Osteoblast (primary cell): Measurements from ENCODE around the gene SNX1. TPM values are rescaled to one million over a fixed set of nuclear protein-coding genes. Genes with fewer than 3 reads are reported as not detected.

Experiments
- DNase-seq: peaks from one replicate; pipeline ENCODE4 v3.0.0; 2011; ENCODE audit warnings: low spot score, mixed read lengths; ENCODE audit not compliant: insufficient read length; ENCODE audit errors: missing footprints
- H2AFZ ChIP-seq: 2 replicates; pipeline ENCODE4 v1.6.0; 2011; ENCODE audit warnings: mild to moderate bottlenecking, low read length
- H3K27ac ChIP-seq: 2 replicates; pipeline ENCODE4 v1.5.1; 2011; ENCODE audit warnings: mild to moderate bottlenecking, low read depth, low read length, moderate library complexity
- H3K27me3 ChIP-seq: 2 replicates; pipeline ENCODE4 v1.6.0; 2012; ENCODE audit warnings: mild to moderate bottlenecking, control low read depth, inconsistent platforms, low read length, moderate library complexity; ENCODE audit not compliant: insufficient read depth
- H3K36me3 ChIP-seq: 2 replicates; pipeline ENCODE4 v1.5.1; 2011; ENCODE audit warnings: mild to moderate bottlenecking, low read length, control low read depth, moderate library complexity; ENCODE audit not compliant: insufficient read depth
- H3K4me1 ChIP-seq: 2 replicates; pipeline ENCODE4 v1.5.1; 2011; ENCODE audit warnings: mild to moderate bottlenecking, low read length, control low read depth, moderate library complexity; ENCODE audit not compliant: insufficient read depth
- H3K4me2 ChIP-seq: 2 replicates; pipeline ENCODE4 v1.6.0; 2011; ENCODE audit warnings: mild to moderate bottlenecking, low read length; ENCODE audit not compliant: insufficient read depth
- H3K4me3 ChIP-seq: fragments of 200-600 bp; sonication (generic); 3 replicates; pipeline ENCODE4 v1.5.1; 2012; ENCODE audit warnings: mild to moderate bottlenecking, low read length, inconsistent platforms; ENCODE audit not compliant: insufficient read depth
- H3K79me2 ChIP-seq: 2 replicates; pipeline ENCODE4 v1.6.0; 2012; ENCODE audit warnings: mild to moderate bottlenecking, low read length, control low read depth, inconsistent platforms; ENCODE audit not compliant: insufficient read depth
- H3K9me3 ChIP-seq: 2 replicates; pipeline ENCODE4 v1.5.1; 2011; ENCODE audit warnings: low read depth, low read length, control low read depth
- H4K20me1 ChIP-seq: 2 replicates; pipeline ENCODE4 v1.6.0; 2012; ENCODE audit warnings: mild to moderate bottlenecking, low read length, control low read depth; ENCODE audit not compliant: insufficient read depth
- CTCF ChIP-seq: IDR thresholded peaks from 2 replicates; pipeline ENCODE4 v1.5.1; 2011; ENCODE audit warnings: mild to moderate bottlenecking, low read depth, low read length, moderate library complexity; ENCODE audit errors: extremely low read depth
- total RNA-seq: library from RNA; depleted of rRNA; stranded (reverse); fragments of >200 nt; gene quantifications from 2 replicates; pipeline ENCODE4 v1.2.3, GENCODE V29; 2012

Gene SNX1
- total RNA-seq, 1 donor, result 51.0 TPM

- no peak for TF ChIP-seq CTCF
Observed at GRCh38 chr15:64127521-64128270, 31.9 kb downstream of the SNX1 start.

GRCh38 chr15:64130159-64130558 lies 34.4 kb downstream of the SNX1 start:
- Histone ChIP-seq H3K27ac (no peak overlapping the region), H3K4me3 (no peak overlapping the region), H3K4me2 (no peak overlapping the region), H4K20me1 (no peaks in the 10 kb centered on the region), H3K9me3 (no peaks in the 10 kb centered on the region), H3K79me2 (no peaks in the 10 kb centered on the region), H3K4me1 (no peaks in the 10 kb centered on the region), H3K36me3 (peaks cover 67% of the 10 kb centered on the region), H2AFZ (no peak overlapping the region), H3K27me3 (no peaks in the 10 kb centered on the region)
- DNase-seq, result no peak
- no peak for TF ChIP-seq CTCF

More at GRCh38 chr15:64127521-64128270, 31.9 kb downstream of the SNX1 start:
- Histone ChIP-seq H3K36me3 (peaks cover 78% of the 10 kb centered on the region), H3K27me3 (no peaks in the 10 kb centered on the region), H3K4me2 (no peak overlapping the region), H3K4me3 (no peak overlapping the region), H3K9me3 (no peaks in the 10 kb centered on the region), H2AFZ (no peak overlapping the region), H3K27ac (no peak overlapping the region), H3K79me2 (no peaks in the 10 kb centered on the region), H4K20me1 (no peaks in the 10 kb centered on the region), H3K4me1 (no peaks in the 10 kb centered on the region)
- no peak for DNase-seq

GRCh38 chr15:64131547-64131946 lies 35.8 kb downstream of the SNX1 start:
- Histone ChIP-seq H3K79me2 (no peaks in the 10 kb centered on the region), H2AFZ (no peak overlapping the region), H3K4me3 (no peak overlapping the region), H3K4me2 (no peak overlapping the region), H3K9me3 (no peaks in the 10 kb centered on the region), H3K4me1 (no peaks in the 10 kb centered on the region), H3K36me3 (peaks cover 66% of the 10 kb centered on the region), H4K20me1 (no peaks in the 10 kb centered on the region), H3K27me3 (no peaks in the 10 kb centered on the region), H3K27ac (no peak overlapping the region)
- TF ChIP-seq CTCF, result no peak
- no peak for DNase-seq

GRCh38 chr15:64132217-64132616 lies 36.4 kb downstream of the SNX1 start:
- Histone ChIP-seq H2AFZ (no peak overlapping the region), H3K9me3 (no peaks in the 10 kb centered on the region), H4K20me1 (peaks cover 3% of the 10 kb centered on the region), H3K4me2 (no peak overlapping the region), H3K36me3 (peaks cover 66% of the 10 kb centered on the region), H3K4me3 (no peak overlapping the region), H3K79me2 (no peaks in the 10 kb centered on the region), H3K27ac (no peak overlapping the region), H3K27me3 (no peaks in the 10 kb centered on the region), H3K4me1 (no peaks in the 10 kb centered on the region)
- DNase-seq, result no peak
- no peak for TF ChIP-seq CTCF
